Measurements from ENCODE around the gene PCTP. TPM values are rescaled to one million over a fixed set of nuclear protein-coding genes. Genes with fewer than 3 reads are reported as not detected.

PCTP gene
- total RNA-seq, 1 experiment from 2014 or later, result 17.1 TPM

GRCh38 chr17:55756689-55757088 lies 5.8 kb downstream of the PCTP start:
- Histone ChIP-seq H4K5ac (ENCODE audit: insufficient read length, low read depth, low read length) (no peak overlapping the region), H3K4me2 (ENCODE audit: insufficient read depth, insufficient read length, low read length) (no peak overlapping the region), H3K18ac (ENCODE audit: insufficient read length, low read depth, low read length) (no peak overlapping the region), H2AK5ac (ENCODE audit: insufficient read length, low read length) (no peak overlapping the region), H3K9ac (ENCODE audit: extremely low read depth, insufficient read length, low read length) (no peak overlapping the region), H4K8ac (replicated peaks; ENCODE audit: insufficient read length, low read depth, low read length) (no peak overlapping the region), H3K27me3 (ENCODE audit: insufficient read depth, low read length) (no peaks in the 10 kb centered on the region), H3K79me1 (ENCODE audit: insufficient read depth, low read depth, low read length, poor library complexity, severe bottlenecking) (no peaks in the 10 kb centered on the region), H3K23ac (ENCODE audit: insufficient read length, low read depth, low read length) (no peak overlapping the region), H3K23me2 (ENCODE audit: insufficient read length, low read depth, low read length, poor library complexity, severe bottlenecking) (peaks cover under 1% of the 10 kb centered on the region), H2BK15ac (ENCODE audit: low read depth, low read length) (no peak overlapping the region), H3K14ac (ENCODE audit: insufficient read depth, low read length) (no peak overlapping the region), H3K9me3 (ENCODE audit: control insufficient read depth, low read depth, low read length) (no peaks in the 10 kb centered on the region), H2BK120ac (ENCODE audit: low read depth, low read length, poor library complexity, severe bottlenecking) (no peak overlapping the region), H2BK12ac (ENCODE audit: insufficient read length, low read depth, low read length) (no peak overlapping the region), H4K20me1 (ENCODE audit: control insufficient read depth, insufficient read depth, insufficient read length) (no peaks in the 10 kb centered on the region), H3K79me2 (ENCODE audit: insufficient read depth, low read length) (no peaks in the 10 kb centered on the region), H2BK20ac (ENCODE audit: low read depth, low read length, poor library complexity, severe bottlenecking) (no peak overlapping the region), H2BK5ac (ENCODE audit: insufficient read length, low read length) (no peak overlapping the region), H3K27ac (ENCODE audit: insufficient read length, low read depth, low read length) (no peak overlapping the region), H3K4ac (ENCODE audit: low read depth, low read length) (no peak overlapping the region), H3T11ph (ENCODE audit: low read length) (no peak overlapping the region), H4K91ac (ENCODE audit: insufficient read length, low read depth, low read length) (no peak overlapping the region), H3K4me1 (ENCODE audit: insufficient read depth, low read length) (no peaks in the 10 kb centered on the region), H3K56ac (ENCODE audit: insufficient read length, low read depth, low read length) (no peak overlapping the region), H2AFZ (ENCODE audit: low read length) (no peak overlapping the region)
- Mint-ChIP-seq H3K9me3 (no peaks in the 10 kb centered on the region), H3K4me1 (peaks cover 6 to 9% of the 10 kb centered on the region in 2 experiments), H3K27ac (no peak overlapping the region), H3K36me3 (ENCODE audit: insufficient read depth in 1 of 3, low read depth in 3 of 3) (no peaks in the 10 kb centered on the region; a peak in 1 of 7 replicates), H3K4me3 (no peak overlapping the region), H3K27me3 (ENCODE audit: low read depth) (no peaks in the 10 kb centered on the region)
- DNase-seq, result no peak
- WGBS (ENCODE audit: extremely low coverage, insufficient read length, low lambda C conversion rate), result no CpG with 5 or more reads among the region's 2 CpGs
- TF ChIP-seq CTCF (conservative IDR thresholded peaks at IDR 0.05), result no peak
